ENCODE data around the gene LRRC4. TPM values are rescaled to one million over a fixed set of nuclear protein-coding genes. Genes with fewer than 3 reads are reported as not detected.

Gene LRRC4
- total and polyA plus RNA-seq, 3 donors from 2014 or later = 10.2 to 17.0 (median 12.5) TPM

GRCh38 chr7:128010391-128011127 is 20.7 kb downstream of the LRRC4 start:
- intact Hi-C loops (cut with DNase I; ENCODE audit: low total_unique reads) = no loop called here
- Histone ChIP-seq H3K36me3 (ENCODE audit: low read depth, missing control alignments) (no peaks in the 10 kb centered on the region), H3K27me3 (no peaks in the 10 kb centered on the region), H3K4me3 (no peak overlapping the region), H3K4me1 (peaks cover 22% of the 10 kb centered on the region), H3K9me3 (no peaks in the 10 kb centered on the region), H3K27ac (no peak overlapping the region)
- WGBS, 2 donors = 69 to 71% methylated on average over 7 of the region's 7 CpGs
- TF ChIP-seq CTCF (IDR thresholded peaks at IDR 0.05) (no peak), POLR2A (IDR thresholded peaks at IDR 0.05) (no peak)
- no peak for DNase-seq

GRCh38 chr7:128008744-128009143 is 22.5 kb downstream of the LRRC4 start:
- intact Hi-C loops (cut with DNase I; ENCODE audit: low total_unique reads) = no loop called here
- no peak for TF ChIP-seq POLR2A (IDR thresholded peaks at IDR 0.05)
- no peak for TF ChIP-seq CTCF (IDR thresholded peaks at IDR 0.05)
- peaks cover 29% of the 10 kb centered on the region for H3K4me1 ChIP-seq
- H3K4me3 ChIP-seq = no peak overlapping the region
- no peaks in the 10 kb centered on the region for H3K36me3 ChIP-seq (ENCODE audit: low read depth, missing control alignments)
- no peak overlapping the region for H3K27ac ChIP-seq
- H3K9me3 ChIP-seq = no peaks in the 10 kb centered on the region
- DNase-seq = no peak
- no peaks in the 10 kb centered on the region for H3K27me3 ChIP-seq
- 89 to 93% methylated on average over 2 of the region's 2 CpGs for WGBS, 2 donors

- Histone ChIP-seq H3K27me3 (no peaks in the 10 kb centered on the region), H3K36me3 (ENCODE audit: low read depth, missing control alignments) (no peaks in the 10 kb centered on the region), H3K4me1 (peaks cover 34% of the 10 kb centered on the region), H3K27ac (no peak overlapping the region), H3K9me3 (no peaks in the 10 kb centered on the region), H3K4me3 (no peak overlapping the region)
- intact Hi-C loops (cut with DNase I; ENCODE audit: low total_unique reads) = no loop called here
- TF ChIP-seq POLR2A (IDR thresholded peaks at IDR 0.05) = no peak
- no peak for TF ChIP-seq CTCF (IDR thresholded peaks at IDR 0.05)
- 77 to 87% methylated on average over 5 of the region's 5 CpGs for WGBS, 2 donors
- DNase-seq = no peak
Measured at GRCh38 chr7:128008141-128008540, 23.1 kb downstream of the LRRC4 start.

- WGBS, 2 donors = 63 to 80% methylated on average over 3 of the region's 3 CpGs
- peaks cover 34% of the 10 kb centered on the region for H3K4me1 ChIP-seq
Measured at GRCh38 chr7:128007303-128007680, 23.9 kb downstream of the LRRC4 start.

More at GRCh38 chr7:128007303-128007680, 23.9 kb downstream of the LRRC4 start:
- no peak for DNase-seq
- Histone ChIP-seq H3K36me3 (ENCODE audit: low read depth, missing control alignments) (no peaks in the 10 kb centered on the region), H3K27ac (no peak overlapping the region), H3K4me3 (no peak overlapping the region), H3K9me3 (no peaks in the 10 kb centered on the region), H3K27me3 (no peaks in the 10 kb centered on the region)
- TF ChIP-seq POLR2A (IDR thresholded peaks at IDR 0.05) (no peak), CTCF (IDR thresholded peaks at IDR 0.05) (no peak)
- intact Hi-C loops (cut with DNase I; ENCODE audit: low total_unique reads) = no loop called here

Data from testis (tissue), 3 donors.